Esophagus (tissue), 2 donors: ENCODE data around the gene KNOP1. TPM values are rescaled to one million over a fixed set of nuclear protein-coding genes. Genes with fewer than 3 reads are reported as not detected.
A peak's percentile ranks its signal among the peaks of the same experiment; 100 is the strongest.

Experiments used
- H3K27ac ChIP-seq, 2 donors: one replicate each; pipeline ENCODE4 v1.5.1; 2013; ENCODE audit warnings: low read depth in 2 of 2, mild to moderate bottlenecking in 2 of 2, inconsistent platforms in 1 of 2, low read length in 1 of 2, moderate library complexity in 1 of 2
- H3K27me3 ChIP-seq, 2 donors: one replicate each; pipeline ENCODE4 v1.6.1; 2013; ENCODE audit warnings: low read length in 2 of 2, control low read depth in 1 of 2, mild to moderate bottlenecking in 1 of 2; ENCODE audit not compliant: insufficient read depth in 2 of 2, control insufficient read depth in 1 of 2
- H3K36me3 ChIP-seq, 2 donors: one replicate each; pipeline ENCODE4 v1.6.1; 2013; ENCODE audit warnings: low read length in 1 of 2; ENCODE audit not compliant: control insufficient read depth in 2 of 2, insufficient read depth in 2 of 2
- H3K4me1 ChIP-seq, 2 donors: one replicate each; pipeline ENCODE4 v1.6.1; 2013; ENCODE audit warnings: low read length in 1 of 2; ENCODE audit not compliant: control insufficient read depth in 2 of 2, insufficient read depth in 2 of 2
- H3K4me3 ChIP-seq, 2 donors: one replicate each; pipeline ENCODE4 v1.5.1; 2013; ENCODE audit warnings: low read length in 2 of 2, mild to moderate bottlenecking in 2 of 2, low read depth in 1 of 2, moderate library complexity in 1 of 2
- H3K9me3 ChIP-seq, 2 donors: one replicate each; pipeline ENCODE4 v1.6.1; 2013; ENCODE audit warnings: mild to moderate bottlenecking in 2 of 2, low read depth in 1 of 2, low read length in 1 of 2, moderate library complexity in 1 of 2; ENCODE audit not compliant: control insufficient read depth in 2 of 2, insufficient read depth in 1 of 2
- WGBS, 2 donors: extraction: QIAGEN DNeasy Blood & Tissue Kit; methylation state at CpG; one replicate each; pipeline ENCODE4 v1.1.7; 2013; 5-methylcytosine and 5-hydroxymethylcytosine counted together
- polyA plus RNA-seq, 2 donors: library from polyadenylated mRNA; stranded (reverse); fragments of 200-250 nt; gene quantifications; one replicate each; pipeline ENCODE4 v1.2.3, GENCODE V29; 2013
- donor health status: healthy with polysubstance abuse.
- donor health status: Bipolar disorder and iron deficiency.

KNOP1 gene
- polyA plus RNA-seq, 2 donors = 12.8 to 14.3 TPM

DNA sequence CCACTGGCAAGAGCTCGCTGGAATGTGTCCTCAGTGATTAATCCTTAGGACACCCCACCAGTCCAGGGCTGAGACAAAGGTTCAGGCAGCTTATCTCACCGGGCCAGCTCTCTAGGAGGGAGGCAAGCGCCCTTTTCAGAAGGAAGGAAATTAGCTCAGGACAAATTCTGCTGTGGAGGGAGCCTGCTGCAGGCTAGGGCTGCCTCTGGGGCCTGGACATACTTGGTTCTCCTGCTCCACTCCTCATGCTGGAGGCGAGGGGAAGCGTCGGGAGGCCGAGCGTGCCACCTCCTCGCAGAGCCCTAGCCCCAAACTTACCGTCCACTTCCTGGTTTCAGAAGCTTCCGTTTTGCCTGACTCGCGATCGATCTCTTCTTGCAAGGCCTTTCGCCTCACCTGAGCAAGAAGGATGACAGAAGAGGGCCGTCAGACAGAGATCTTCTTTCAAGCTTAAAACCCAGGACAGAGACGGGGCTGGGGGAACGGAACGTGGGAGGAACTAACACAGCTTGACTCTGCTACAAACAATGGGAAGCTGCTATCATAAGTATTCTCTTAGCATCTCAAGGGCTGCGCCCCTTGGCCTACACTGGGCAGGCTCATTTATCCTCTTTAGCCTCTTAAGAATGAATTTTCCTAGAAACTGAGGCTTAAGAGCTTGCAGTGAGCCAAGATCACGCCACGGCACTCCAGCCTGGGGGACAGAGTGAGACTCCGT lies 7.7 kb downstream of the KNOP1 start:
- no peaks in the 10 kb centered on the region for H3K27me3 ChIP-seq
- no peak overlapping the region for H3K4me3 ChIP-seq
- peaks cover 0 to 33% of the 10 kb centered on the region in 2 donors for H3K36me3 ChIP-seq
- 83 to 86% methylated on average over 23 of the region's 23 CpGs for WGBS, 2 donors
- no peak overlapping the region for H3K27ac ChIP-seq
- no peaks in the 10 kb centered on the region for H3K4me1 ChIP-seq
- no peaks in the 10 kb centered on the region for H3K9me3 ChIP-seq

DNA sequence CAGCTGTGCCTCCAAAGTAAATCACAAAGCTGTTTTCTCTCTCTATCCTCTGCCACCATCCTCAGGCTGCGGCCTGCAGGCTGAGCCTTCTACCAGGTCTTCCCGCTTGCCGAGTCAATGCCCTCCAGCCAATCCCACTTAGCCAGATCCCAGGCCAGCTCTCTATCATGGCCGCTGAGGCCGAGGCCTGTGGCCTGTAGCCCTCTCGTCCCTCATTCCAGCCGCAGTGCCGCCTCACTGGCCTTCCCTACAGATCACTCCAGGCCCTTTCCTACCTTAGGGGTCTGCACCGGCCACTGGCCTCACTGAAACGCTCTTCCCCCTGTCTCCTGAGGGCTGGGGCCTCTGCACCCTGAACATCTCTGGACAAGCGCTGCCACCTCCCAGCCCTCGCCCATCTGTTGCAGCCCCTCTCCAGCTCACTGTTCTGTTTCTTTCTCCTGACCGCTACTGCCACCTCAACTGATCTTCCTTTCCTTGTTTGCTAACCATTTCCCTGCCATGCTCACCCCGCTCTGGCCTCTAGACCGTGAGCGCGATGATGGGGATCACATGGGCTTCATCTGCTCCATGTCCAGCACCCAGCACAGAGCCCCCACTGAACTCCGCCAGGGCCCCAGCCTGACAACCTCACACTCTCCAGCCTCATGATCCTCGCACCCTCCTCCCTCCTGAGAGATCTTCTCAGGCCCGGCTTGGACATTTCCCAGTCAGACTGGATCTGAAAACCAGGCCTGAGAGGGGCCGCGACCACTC lies 8.5 kb downstream of the KNOP1 start:
- Histone ChIP-seq H3K27me3 (no peaks in the 10 kb centered on the region), H3K27ac (no peak overlapping the region), H3K9me3 (no peaks in the 10 kb centered on the region), H3K4me3 (no peak overlapping the region), H3K4me1 (peaks cover 0 to 3% of the 10 kb centered on the region in 2 donors), H3K36me3 (peaks cover 0 to 36% of the 10 kb centered on the region in 2 donors)
- 95 to 96% methylated on average over 22 of the region's 22 CpGs for WGBS, 2 donors

- 80 to 81% methylated on average over 18 of the region's 18 CpGs for WGBS, 2 donors
- H3K4me3 ChIP-seq = no peak overlapping the region
- H3K4me1 ChIP-seq = peaks cover 0 to 3% of the 10 kb centered on the region in 2 donors
- H3K36me3 ChIP-seq = peaks cover 0 to 35% of the 10 kb centered on the region in 2 donors
- no peak overlapping the region for H3K27ac ChIP-seq
- no peaks in the 10 kb centered on the region for H3K27me3 ChIP-seq
- H3K9me3 ChIP-seq = no peaks in the 10 kb centered on the region
These were observed 9.5 kb downstream of the KNOP1 start for GRCh38 chr16:19708296-19709205.

DNA sequence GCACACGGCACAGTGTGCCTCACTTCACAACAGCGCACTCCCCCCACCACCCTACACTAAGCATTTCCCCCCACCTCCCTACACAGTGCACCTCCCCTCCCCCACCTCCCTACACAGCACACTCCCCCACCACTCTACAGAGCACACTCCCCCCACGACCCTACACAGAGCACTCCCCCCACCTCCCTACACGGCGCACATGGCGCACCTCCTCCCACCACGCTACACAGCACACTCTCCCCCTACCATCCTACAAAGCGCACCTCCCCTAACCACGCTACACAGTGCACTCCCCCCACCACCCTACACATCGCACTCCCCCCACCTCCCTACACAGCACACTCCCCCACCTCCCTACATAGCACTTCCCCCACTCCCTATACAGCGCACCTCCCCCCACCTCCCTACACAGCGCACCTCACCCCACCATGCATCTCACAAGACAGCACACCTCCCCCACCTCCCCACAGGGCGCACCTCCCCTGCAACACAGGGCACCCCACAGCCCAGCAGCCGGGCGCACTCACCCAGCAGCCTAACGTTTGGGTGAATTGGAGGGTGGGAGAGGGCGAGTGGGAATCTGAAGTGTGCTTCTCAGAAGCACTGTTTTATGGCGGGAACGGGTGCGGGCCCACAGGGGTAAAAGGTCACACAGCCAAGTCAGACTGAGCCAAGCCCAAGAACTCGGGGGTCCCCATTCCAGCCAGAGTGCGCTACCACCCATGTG lies 10.3 kb downstream of the KNOP1 start:
- H3K4me3 ChIP-seq = no peak overlapping the region
- no peak overlapping the region for H3K27ac ChIP-seq
- H3K36me3 ChIP-seq = peaks cover 0 to 38% of the 10 kb centered on the region in 2 donors
- no peaks in the 10 kb centered on the region for H3K27me3 ChIP-seq
- no peaks in the 10 kb centered on the region for H3K9me3 ChIP-seq
- H3K4me1 ChIP-seq = peaks cover 0 to 3% of the 10 kb centered on the region in 2 donors
- 86 to 87% methylated on average over 22 of the region's 22 CpGs for WGBS, 2 donors

DNA sequence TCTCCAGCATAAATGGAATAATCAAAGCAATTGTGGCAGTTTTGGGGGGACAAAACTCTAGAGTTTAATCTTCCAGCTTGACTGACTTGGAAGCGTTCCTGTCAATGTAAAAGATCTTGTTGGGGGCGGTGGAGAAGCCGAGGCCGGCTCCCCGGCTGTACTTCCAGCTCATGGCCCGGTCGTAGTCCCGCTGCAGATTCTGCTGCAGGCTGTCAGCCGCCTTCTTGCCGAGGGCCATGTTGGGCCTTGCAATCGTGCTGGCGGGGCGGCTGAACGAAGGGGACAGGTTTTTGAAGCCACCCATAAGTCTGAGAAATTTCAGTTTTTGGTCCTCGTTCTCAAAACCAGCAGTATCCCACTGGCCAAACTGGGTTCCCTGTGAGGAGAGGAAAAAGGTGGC lies 11.2 kb downstream of the KNOP1 start:
- 94 to 97% methylated on average over 15 of the region's 15 CpGs for WGBS, 2 donors
- Histone ChIP-seq H3K27me3 (no peaks in the 10 kb centered on the region), H3K9me3 (no peaks in the 10 kb centered on the region), H3K36me3 (peaks cover 0 to 40% of the 10 kb centered on the region in 2 donors), H3K4me3 (no peak overlapping the region), H3K27ac (no peak overlapping the region), H3K4me1 (peaks cover 0 to 3% of the 10 kb centered on the region in 2 donors)

DNA sequence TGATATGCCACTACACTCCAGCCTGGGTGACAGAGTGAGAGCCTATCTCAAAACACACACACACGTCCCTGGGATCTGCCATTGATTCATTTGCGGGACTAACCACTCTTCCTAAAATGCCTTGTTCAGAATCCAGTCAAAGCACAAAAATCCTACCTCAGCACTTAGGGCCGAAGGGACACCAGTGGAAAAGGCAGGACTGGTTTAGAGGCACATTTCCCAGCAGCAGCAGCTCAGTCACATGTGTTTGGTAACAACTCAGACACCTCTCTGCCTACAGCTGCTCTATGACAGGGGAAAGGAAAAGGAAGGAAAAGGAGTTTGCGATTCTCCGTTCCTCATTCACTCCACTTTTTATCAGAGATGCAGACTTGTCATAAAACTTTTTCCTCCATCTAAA lies 12.2 kb downstream of the KNOP1 start:
- peaks cover 0 to 33% of the 10 kb centered on the region in 2 donors for H3K36me3 ChIP-seq
- no peak overlapping the region for H3K4me3 ChIP-seq
- 89% methylated on average over 5 of the region's 5 CpGs for WGBS, 2 donors
- no peaks in the 10 kb centered on the region for H3K9me3 ChIP-seq
- H3K4me1 ChIP-seq = peaks cover 0 to 3% of the 10 kb centered on the region in 2 donors
- no peak overlapping the region for H3K27ac ChIP-seq
- H3K27me3 ChIP-seq = no peaks in the 10 kb centered on the region

DNA sequence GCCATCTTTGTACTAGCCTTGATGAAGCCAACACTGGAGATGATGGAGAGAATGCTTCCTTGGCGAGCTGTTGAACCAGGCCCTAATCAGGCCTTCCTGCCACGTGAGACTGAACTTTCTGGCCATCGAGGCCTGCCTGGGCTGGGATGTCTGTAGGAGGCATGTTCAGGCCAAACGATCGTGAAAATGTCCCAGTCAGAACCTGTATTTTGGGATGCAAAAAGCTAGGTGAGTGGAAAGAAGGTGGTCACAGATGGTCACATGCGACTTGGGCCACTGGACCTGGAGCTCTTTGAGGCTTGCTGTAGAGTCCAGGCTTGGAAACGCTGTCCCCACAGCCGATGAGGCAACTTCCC lies 12.9 kb downstream of the KNOP1 start:
- Histone ChIP-seq H3K27ac (peak overlapping the region in 1 of 2 donors; percentile 72), H3K27me3 (no peaks in the 10 kb centered on the region), H3K36me3 (peaks cover 0 to 30% of the 10 kb centered on the region in 2 donors), H3K4me1 (peaks cover 0 to 3% of the 10 kb centered on the region in 2 donors), H3K9me3 (no peaks in the 10 kb centered on the region), H3K4me3 (no peak overlapping the region)
- WGBS, 2 donors = 88 to 96% methylated on average over 8 of the region's 8 CpGs

DNA sequence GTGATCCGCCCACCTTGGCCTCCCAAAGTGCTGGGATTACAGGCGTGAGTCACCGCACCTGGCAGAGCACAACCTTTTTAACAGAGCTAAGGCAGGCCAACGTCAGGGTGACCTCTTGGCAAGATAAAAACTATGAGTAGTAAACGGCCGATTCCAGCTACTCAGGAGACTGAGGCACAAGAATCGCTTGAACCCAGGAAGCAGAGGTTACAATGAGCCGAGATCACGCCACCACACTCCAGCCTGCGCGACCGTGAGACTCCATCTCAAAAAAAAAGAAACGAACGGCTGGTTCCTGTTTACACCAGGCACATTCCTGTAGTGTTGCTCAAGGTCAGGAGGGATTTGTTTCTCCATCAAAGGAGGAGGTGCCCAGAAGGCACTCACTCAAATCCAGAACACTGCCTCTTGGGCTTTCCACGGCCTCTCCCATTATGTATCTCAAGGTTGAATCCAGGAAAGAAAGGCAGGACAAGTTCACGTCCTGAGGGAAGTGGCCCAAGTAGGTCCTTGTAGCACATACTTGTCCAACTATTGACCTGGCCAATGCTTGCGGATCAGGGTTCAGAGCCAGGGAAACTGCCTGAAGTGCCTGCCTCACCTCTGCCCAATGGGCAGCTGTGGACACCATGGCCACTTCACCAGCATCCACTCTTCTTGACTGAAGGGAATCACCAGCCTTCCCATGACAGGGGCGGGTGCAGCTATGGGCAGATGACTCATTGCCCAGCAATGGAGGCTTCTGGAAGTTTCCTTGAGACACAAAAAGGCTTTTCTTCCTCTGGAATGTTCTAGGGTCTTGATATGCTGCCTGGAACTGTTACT lies 13.5 kb downstream of the KNOP1 start:
- H3K36me3 ChIP-seq = peaks cover 0 to 24% of the 10 kb centered on the region in 2 donors
- peak overlapping the region; percentile 64 to 72 for H3K27ac ChIP-seq
- H3K9me3 ChIP-seq = no peaks in the 10 kb centered on the region
- H3K27me3 ChIP-seq = no peaks in the 10 kb centered on the region
- H3K4me3 ChIP-seq = no peak overlapping the region
- H3K4me1 ChIP-seq = peaks cover 2 to 5% of the 10 kb centered on the region in 2 donors
- WGBS, 2 donors = 67 to 70% methylated on average over 18 of the region's 18 CpGs
